K562 (cell line): ENCODE data around the gene CUL9. TPM values are rescaled to one million over a fixed set of nuclear protein-coding genes. Genes with fewer than 3 reads are reported as not detected.

ENCODE experiments used
- ATAC-seq: fragments of 200-7000 bp; cut with Tn5 transposase; 3 replicates; pipeline ENCODE4 v1.9.1; 2020; ENCODE audit warnings: moderate library complexity
- BruUV-seq: library from RNA; stranded (reverse); fragments of 400-500 nt; replicated peaks from 2 replicates; lab custom pipeline; 2021; lab: Mats Ljungman, UMichigan
- CTCF ChIA-PET: fragments of 300-600 bp; formaldehyde crosslinking; extraction: SDS; loops from one replicate; lab custom pipeline; 2021; ENCODE audit warnings: low intra/inter-chr PET ratio; lab: Yijun Ruan, JAX
- POLR2A ChIA-PET: fragments of 300-600, 350-650 bp; sonication (Branson Sonifier 250); formaldehyde crosslinking; extraction: SDS; loops from one replicate; lab custom pipeline; 2021; ENCODE audit warnings: antibody characterized with exemption, inconsistent platforms; lab: Yijun Ruan, JAX
- DNase-seq, 4 experiments: peaks; one replicate each; pipeline versions ENCODE4 v3.0.0 to v3.0.0-alpha.2; 2011 to 2018; ENCODE audit warnings: low spot score in 3 of 4, mixed read lengths in 3 of 4; ENCODE audit errors: extremely low read depth in 1 of 4
- FAIRE-seq: peaks from 2 replicates; lab custom pipeline; 2011; peaks lifted over from hg19 to GRCh38; lab: Jason Lieb, UNC
- H2AFZ ChIP-seq: 2 replicates; pipeline ENCODE4 v1.6.0; 2011; ENCODE audit warnings: low read depth, low read length, control low read depth, inconsistent platforms
- H3K27ac ChIP-seq: fragments of 200-600 bp; 3 replicates; pipeline ENCODE4 v1.8.0; 2011; ENCODE audit warnings: low read depth, mild to moderate bottlenecking, control low read depth, inconsistent platforms, low read length, moderate library complexity, mixed read lengths; ENCODE audit errors: extremely low read depth
- H3K27me3 ChIP-seq, 2 experiments: fragments of 300-600 bp in 1 of 2; 2 replicates in 1 of 2; 3 replicates in 1 of 2; pipeline versions ENCODE4 v1.6.0 to v1.8.0; 2011; ENCODE audit warnings: inconsistent platforms in 2 of 2, low read length in 2 of 2, mild to moderate bottlenecking in 1 of 2, mixed read lengths in 1 of 2, moderate library complexity in 1 of 2; ENCODE audit not compliant: control insufficient read depth in 2 of 2, insufficient read depth in 2 of 2
- H3K36me3 ChIP-seq: fragments of 300-600 bp; 3 replicates; pipeline ENCODE4 v1.8.0; 2011; ENCODE audit warnings: mild to moderate bottlenecking, low read length, inconsistent platforms; ENCODE audit not compliant: control insufficient read depth, insufficient read depth
- H3K4me1 ChIP-seq, 2 experiments: fragments of 200-600 bp in 1 of 2; replicated peaks in 1 of 2; 2 replicates in 1 of 2; 3 replicates in 1 of 2; pipeline versions ENCODE4 v1.5.1 to v1.8.0; 2011; ENCODE audit warnings: inconsistent platforms in 2 of 2, low read length in 2 of 2, mild to moderate bottlenecking in 1 of 2, mixed read lengths in 1 of 2, moderate library complexity in 1 of 2; ENCODE audit not compliant: control insufficient read depth in 2 of 2, insufficient read depth in 2 of 2
- H3K4me2 ChIP-seq: 2 replicates; pipeline ENCODE4 v1.6.1; 2011; ENCODE audit warnings: low read length, control low read depth, inconsistent platforms, mixed read lengths; ENCODE audit not compliant: insufficient read depth
- H3K4me3 ChIP-seq: fragments of 200-600 bp; sonication (generic), shearing (Covaris generic); 2 replicates; pipeline ENCODE4 v1.5.1; 2016; ENCODE audit warnings: control low read depth, inconsistent platforms
- H3K79me2 ChIP-seq: fragments of 200-600 bp; 3 replicates; pipeline ENCODE4 v1.8.0; 2011; ENCODE audit warnings: low read length, inconsistent platforms; ENCODE audit not compliant: control insufficient read depth, insufficient read depth
- H3K9ac ChIP-seq, 2 experiments: 2 replicates each; pipeline versions ENCODE4 v1.6.0 to v1.6.1; 2011; ENCODE audit warnings: low read depth in 2 of 2, low read length in 2 of 2, control low read depth in 1 of 2, inconsistent platforms in 1 of 2, mild to moderate bottlenecking in 1 of 2, mixed read lengths in 1 of 2; ENCODE audit not compliant: insufficient read depth in 1 of 2
- H3K9me1 ChIP-seq: one replicate; pipeline ENCODE4 v1.6.0; 2011; ENCODE audit warnings: inconsistent platforms, mild to moderate bottlenecking, low read length, moderate library complexity; ENCODE audit not compliant: control insufficient read depth, insufficient read depth
- H3K9me3 ChIP-seq: replicated peaks from 2 replicates; pipeline ENCODE4 v1.5.1; 2011; ENCODE audit warnings: low read depth, low read length, inconsistent platforms; ENCODE audit not compliant: control insufficient read depth, insufficient read depth
- H4K20me1 ChIP-seq: replicated peaks from 2 replicates; pipeline ENCODE4 v1.6.1; 2011; ENCODE audit warnings: low read length, inconsistent platforms, mixed read lengths; ENCODE audit not compliant: control insufficient read depth, insufficient read depth
- BRCA1 ChIP-seq, 2 experiments: fragments of 450-650 bp in 1 of 2; sonication (generic) in 1 of 2; formaldehyde crosslinking in 1 of 2; IDR thresholded peaks; 2 replicates each; pipeline versions ENCODE4 v1.5.0 to v1.6.1; 2017 to 2020; ENCODE audit warnings: mild to moderate bottlenecking in 1 of 2, missing genetic modification reagents in 1 of 2
- CBFA2T2 ChIP-seq: fragments of 450-650 bp; conservative IDR thresholded peaks from 2 replicates; pipeline ENCODE4 v1.6.1; 2017; ENCODE audit warnings: mild to moderate bottlenecking
- FOXJ3 ChIP-seq: sonication (generic); formaldehyde crosslinking; IDR thresholded peaks from 2 replicates; pipeline ENCODE4 v1.4.0; 2020; ENCODE audit warnings: mild to moderate bottlenecking, missing genetic modification reagents
- ID3 ChIP-seq, 2 experiments: fragments of 250-450 bp in 1 of 2; fragments of 450-650 bp in 1 of 2; sonication (Bioruptor Pico) in 1 of 2; IDR thresholded peaks; 2 replicates each; pipeline versions ENCODE4 v1.6.1 to v1.8.0; 2016 to 2021; ENCODE audit warnings: mild to moderate bottlenecking in 2 of 2, moderate library complexity in 2 of 2, missing compliant biosample characterization in 1 of 2, missing genetic modification characterization in 1 of 2
- JUND ChIP-seq, 2 experiments: IDR thresholded peaks; 2 replicates in 1 of 2; 3 replicates in 1 of 2; pipeline ENCODE4 v1.6.1; 2011; ENCODE audit warnings: borderline replicate concordance in 2 of 2, low read depth in 2 of 2, low read length in 2 of 2, improper control_type of control experiment in 1 of 2, missing biosample characterization in 1 of 2, missing genetic modification characterization in 1 of 2, missing genetic modification reagents in 1 of 2
- NCOR1 ChIP-seq: fragments of 450-650 bp; IDR thresholded peaks from 2 replicates; pipeline ENCODE4 v1.6.1; 2016; ENCODE audit warnings: mild to moderate bottlenecking, moderate library complexity
- NFIC ChIP-seq: fragments of 450-650 bp; IDR thresholded peaks from 2 replicates; pipeline ENCODE4 v1.6.1; 2017; ENCODE audit warnings: mild to moderate bottlenecking, inconsistent platforms
- NRF1 ChIP-seq, 2 experiments: fragments of 450-650 bp; IDR thresholded peaks in 1 of 2; conservative IDR thresholded peaks in 1 of 2; 2 replicates each; pipeline ENCODE4 v1.6.1; 2014; ENCODE audit warnings: mild to moderate bottlenecking in 2 of 2
- NUFIP1 ChIP-seq: fragments of 450-650 bp; IDR thresholded peaks from 2 replicates; pipeline ENCODE4 v1.6.1; 2018; ENCODE audit not compliant: partially characterized antibody
- PHB2 ChIP-seq: fragments of 450-650 bp; IDR thresholded peaks from 2 replicates; pipeline ENCODE4 v1.6.1; 2017; ENCODE audit warnings: low read depth
- PHF21A ChIP-seq: fragments of 450-650 bp; IDR thresholded peaks from 2 replicates; pipeline ENCODE4 v1.6.1; 2017; ENCODE audit warnings: low read depth, borderline replicate concordance
- TAL1 ChIP-seq: fragments of 450-650 bp; IDR thresholded peaks from 2 replicates; pipeline ENCODE4 v1.6.1; 2016; ENCODE audit warnings: mild to moderate bottlenecking
- TRIM24 ChIP-seq, 2 experiments: fragments of 450-650 bp; IDR thresholded peaks; 2 replicates each; pipeline ENCODE4 v1.6.1; 2016
- ZNF696 ChIP-seq: fragments of 250-450 bp; sonication (Bioruptor Pico); conservative IDR thresholded peaks from 2 replicates; pipeline ENCODE4 v1.4.0; 2020; ENCODE audit warnings: mild to moderate bottlenecking, moderate library complexity
- WGBS: fragments of 100-300 bp; shearing (Covaris generic); methylation state at CpG from one replicate; pipeline ENCODE4 v1.1.6; 2016; ENCODE audit warnings: low coverage, mixed read lengths; ENCODE audit not compliant: insufficient coverage; ENCODE audit errors: missing lambda C conversion rate; 5-methylcytosine and 5-hydroxymethylcytosine counted together
- in situ Hi-C: fragments of 300-500 bp; cut with MboI; formaldehyde crosslinking; loops from 4 replicates; pipeline ENCODE4 v1.15.0; 2018; ENCODE audit warnings: inconsistent platforms, mixed read lengths
- intact Hi-C: fragments of 100-400 bp; cut with micrococcal nuclease; formaldehyde crosslinking; loops from 2 replicates; pipeline ENCODE4 v1.14.2; 2022
- polyA plus RNA-seq, 8 experiments: library from polyadenylated mRNA; depleted of rRNA in 4 of 8; stranded (reverse) in 5 of 8; unstranded in 3 of 8; fragments of >200 nt; fragmentation: Nextera tagmentation in 2 of 8; fragmentation: Illumina TruSeq in 1 of 8; extraction: Ambion mirVana in 2 of 8; extraction: Trizol in 1 of 8; gene quantifications; 2 replicates each; pipeline versions ENCODE4 v1.2.1 to v1.2.3, GENCODE V29; 2011 to 2014; ENCODE audit warnings: inconsistent platforms in 1 of 8, missing spikeins in 1 of 8
- total RNA-seq, 7 experiments: library from RNA; depleted of rRNA in 6 of 7; stranded (reverse); fragments of >200 nt in 6 of 7; fragmentation: Illumina TruSeq in 2 of 7; extraction: Trizol in 2 of 7; gene quantifications; 2 replicates each; pipeline versions ENCODE4 v1.2.1 to v1.2.3, GENCODE V29; 2011 to 2021; ENCODE audit warnings: low replicate concordance in 1 of 7
- TF ChIP-seq, protein P1 (sequence below), 2 experiments: fragments of 450-650 bp in 1 of 2; sonication (generic) in 1 of 2; formaldehyde crosslinking in 1 of 2; IDR thresholded peaks in 1 of 2; conservative IDR thresholded peaks in 1 of 2; 2 replicates each; pipeline versions ENCODE4 v1.6.1 to v1.8.1; 2016 to 2023; ENCODE audit warnings: mild to moderate bottlenecking in 2 of 2, moderate library complexity in 2 of 2, inconsistent platforms in 1 of 2, missing genetic modification reagents in 1 of 2
- TF ChIP-seq, protein P2 (sequence below): sonication (generic); formaldehyde crosslinking; IDR thresholded peaks from 2 replicates; pipeline ENCODE4 v1.9.0; 2022; ENCODE audit warnings: mild to moderate bottlenecking, missing genetic modification reagents
- TF ChIP-seq, protein P3 (sequence below): fragments of 150-350 bp; conservative IDR thresholded peaks from 2 replicates; pipeline ENCODE4 v1.6.1; 2014; ENCODE audit warnings: low read length

Gene CUL9
- total and polyA plus RNA-seq, 9 of the 15 experiments (the other 6 are each of a cell fraction or from before 2014, with no cell fraction given) = 0.50 to 20.7 (median 6.6) TPM

DNA sequence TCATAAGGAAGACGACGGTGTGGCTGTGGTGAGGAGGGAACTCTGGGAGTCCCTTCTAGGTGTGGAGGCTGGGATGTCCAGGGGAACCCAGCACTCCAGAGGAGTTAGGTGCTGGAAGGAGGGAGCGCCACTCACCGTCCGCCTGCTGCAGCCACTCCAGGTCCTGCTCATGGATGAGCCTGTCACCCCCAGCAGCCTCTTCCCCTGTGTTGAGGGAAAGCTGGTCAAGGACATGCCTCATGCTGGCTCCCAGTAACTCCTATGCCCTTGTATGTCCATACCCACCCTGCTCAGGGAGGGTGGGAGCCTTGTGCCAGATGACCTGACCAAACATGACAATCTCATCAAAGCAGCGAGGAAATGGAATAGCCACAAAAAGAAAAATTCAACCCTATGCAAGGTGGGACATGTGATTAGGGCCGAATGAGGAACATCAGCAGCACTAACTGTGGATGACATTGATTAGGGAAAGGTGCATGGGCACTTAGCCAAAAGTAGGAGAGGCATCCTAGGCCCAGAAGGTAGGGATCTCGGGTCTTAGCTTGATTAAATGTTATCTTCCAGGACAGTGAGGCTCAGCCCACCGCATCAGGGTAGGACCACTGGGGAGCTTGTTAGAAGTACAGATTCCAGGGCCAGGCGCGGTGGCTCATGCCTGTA is 44.3 kb downstream of the CUL9 start:
- in situ Hi-C loops = no loop called here
- peaks cover 27% of the 10 kb centered on the region for H3K79me2 ChIP-seq
- no peak overlapping the region for H2AFZ ChIP-seq
- H3K27ac ChIP-seq = no peak overlapping the region
- BruUV-seq = no TSS peak
- FAIRE-seq (peak; percentile 73), DNase-seq (peak in 1 of 4 experiments; percentile 66), ATAC-seq (no peak)
- no peak overlapping the region; the same call in 1 of the 2 replicates for H3K4me2 ChIP-seq
- 61% methylated on average over 11 of the region's 11 CpGs for WGBS
- H3K9ac ChIP-seq = peak overlapping the region in 1 of 2 experiments; percentile 81; a peak in 2 of 4 replicates
- POLR2A ChIA-PET = interaction anchor here (0.5 to 11.2 kb wide), 2 partner anchors 10 to 299 kb away, joined by 3 to 118 read pairs; no protein-coding TSS in a partner anchor
- H3K36me3 ChIP-seq = peaks cover 38% of the 10 kb centered on the region; the same call in 2 of the 3 replicates
- H4K20me1 ChIP-seq = no peaks in the 10 kb centered on the region
- H3K4me1 ChIP-seq = peaks cover 17 to 42% of the 10 kb centered on the region in 2 experiments; a peak in 4 of 5 replicates
- CTCF ChIA-PET = no interaction called here
- no peaks in the 10 kb centered on the region for H3K9me1 ChIP-seq
- H3K4me3 ChIP-seq = no peak overlapping the region
- no peaks in the 10 kb centered on the region for H3K27me3 ChIP-seq
- intact Hi-C loops = no loop called here
- no peaks in the 10 kb centered on the region for H3K9me3 ChIP-seq
- no peak for TF ChIP-seq FOXJ3 (CRISPR knock-in tag)
- peak; percentile 89 for TF ChIP-seq NFIC
- TF ChIP-seq NUFIP1 = no peak
- peak; percentile 51 to 58; a peak in 2 of 4 replicates for TF ChIP-seq TRIM24 (IDR thresholded peaks at IDR 0.05)
- no peak for TF ChIP-seq ID3 (CRISPR knock-in tag; IDR thresholded peaks at IDR 0.05)
- TF ChIP-seq ID3 (tag; IDR thresholded peaks at IDR 0.05) = 0 out of 2 replicates have a peak, but pooled peaks have one; percentile 44
- TF ChIP-seq ZNF696 = no peak
- TF ChIP-seq, protein P1, sequence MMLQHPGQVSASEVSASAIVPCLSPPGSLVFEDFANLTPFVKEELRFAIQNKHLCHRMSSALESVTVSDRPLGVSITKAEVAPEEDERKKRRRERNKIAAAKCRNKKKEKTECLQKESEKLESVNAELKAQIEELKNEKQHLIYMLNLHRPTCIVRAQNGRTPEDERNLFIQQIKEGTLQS (IDR thresholded peaks at IDR 0.05) = no peak
- TF ChIP-seq, protein P1 (CRISPR knock-in tag; conservative IDR thresholded peaks at IDR 0.05) = no peak
- TF ChIP-seq TAL1 = peak; percentile 60
- TF ChIP-seq JUND (IDR thresholded peaks at IDR 0.05; ENCODE audit: borderline replicate concordance, low read depth, low read length) = no peak
- no peak for TF ChIP-seq JUND (tag; IDR thresholded peaks at IDR 0.05; ENCODE audit: borderline replicate concordance, low read depth, low read length)
- no peak for TF ChIP-seq PHF21A
- TF ChIP-seq CBFA2T2 = peak; percentile 82
- no peak for TF ChIP-seq BRCA1 (IDR thresholded peaks at IDR 0.05)
- no peak for TF ChIP-seq BRCA1 (CRISPR knock-in tag; IDR thresholded peaks at IDR 0.05)
- TF ChIP-seq, protein P2, sequence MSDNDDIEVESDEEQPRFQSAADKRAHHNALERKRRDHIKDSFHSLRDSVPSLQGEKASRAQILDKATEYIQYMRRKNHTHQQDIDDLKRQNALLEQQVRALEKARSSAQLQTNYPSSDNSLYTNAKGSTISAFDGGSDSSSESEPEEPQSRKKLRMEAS (CRISPR knock-in tag) = peak; percentile 72
- TF ChIP-seq NCOR1 = peak; percentile 56
- peak; percentile 44; the same call in 1 of the 2 replicates for TF ChIP-seq PHB2
- TF ChIP-seq NRF1 (conservative IDR thresholded peaks at IDR 0.05 in 1 of 2, IDR thresholded peaks at IDR 0.05 in 1 of 2) = no peak
- TF ChIP-seq, protein P3, sequence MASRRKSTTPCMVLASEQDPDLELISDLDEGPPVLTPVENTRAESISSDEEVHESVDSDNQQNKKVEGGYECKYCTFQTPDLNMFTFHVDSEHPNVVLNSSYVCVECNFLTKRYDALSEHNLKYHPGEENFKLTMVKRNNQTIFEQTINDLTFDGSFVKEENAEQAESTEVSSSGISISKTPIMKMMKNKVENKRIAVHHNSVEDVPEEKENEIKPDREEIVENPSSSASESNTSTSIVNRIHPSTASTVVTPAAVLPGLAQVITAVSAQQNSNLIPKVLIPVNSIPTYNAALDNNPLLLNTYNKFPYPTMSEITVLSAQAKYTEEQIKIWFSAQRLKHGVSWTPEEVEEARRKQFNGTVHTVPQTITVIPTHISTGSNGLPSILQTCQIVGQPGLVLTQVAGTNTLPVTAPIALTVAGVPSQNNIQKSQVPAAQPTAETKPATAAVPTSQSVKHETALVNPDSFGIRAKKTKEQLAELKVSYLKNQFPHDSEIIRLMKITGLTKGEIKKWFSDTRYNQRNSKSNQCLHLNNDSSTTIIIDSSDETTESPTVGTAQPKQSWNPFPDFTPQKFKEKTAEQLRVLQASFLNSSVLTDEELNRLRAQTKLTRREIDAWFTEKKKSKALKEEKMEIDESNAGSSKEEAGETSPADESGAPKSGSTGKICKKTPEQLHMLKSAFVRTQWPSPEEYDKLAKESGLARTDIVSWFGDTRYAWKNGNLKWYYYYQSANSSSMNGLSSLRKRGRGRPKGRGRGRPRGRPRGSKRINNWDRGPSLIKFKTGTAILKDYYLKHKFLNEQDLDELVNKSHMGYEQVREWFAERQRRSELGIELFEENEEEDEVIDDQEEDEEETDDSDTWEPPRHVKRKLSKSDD = no peak
